GM13977 (cell line): ENCODE measurements around the gene DNAJA3.

Source experiments
- DNase-seq: peaks from one replicate; pipeline ENCODE4 v3.0.0; 2012; ENCODE audit warnings: low spot score
- in situ Hi-C: fragments of 300-500 bp; cut with MboI; formaldehyde crosslinking; loops from one replicate; pipeline ENCODE4 v1.12.0; 2022; ENCODE audit warnings: low sequenced_read_pairs, low pct_unique_long_range_greater_than_20kb, mixed read lengths, inconsistent platforms; ENCODE audit not compliant: unreplicated experiment
- TF ChIP-seq, protein P1 (sequence below): IDR thresholded peaks from 2 replicates; pipeline ENCODE4 v1.5.1; 2012; ENCODE audit warnings: mild to moderate bottlenecking, control low read depth; ENCODE audit not compliant: insufficient read depth; ENCODE audit errors: extremely low read depth, missing control alignments

Gene DNAJA3

DNA sequence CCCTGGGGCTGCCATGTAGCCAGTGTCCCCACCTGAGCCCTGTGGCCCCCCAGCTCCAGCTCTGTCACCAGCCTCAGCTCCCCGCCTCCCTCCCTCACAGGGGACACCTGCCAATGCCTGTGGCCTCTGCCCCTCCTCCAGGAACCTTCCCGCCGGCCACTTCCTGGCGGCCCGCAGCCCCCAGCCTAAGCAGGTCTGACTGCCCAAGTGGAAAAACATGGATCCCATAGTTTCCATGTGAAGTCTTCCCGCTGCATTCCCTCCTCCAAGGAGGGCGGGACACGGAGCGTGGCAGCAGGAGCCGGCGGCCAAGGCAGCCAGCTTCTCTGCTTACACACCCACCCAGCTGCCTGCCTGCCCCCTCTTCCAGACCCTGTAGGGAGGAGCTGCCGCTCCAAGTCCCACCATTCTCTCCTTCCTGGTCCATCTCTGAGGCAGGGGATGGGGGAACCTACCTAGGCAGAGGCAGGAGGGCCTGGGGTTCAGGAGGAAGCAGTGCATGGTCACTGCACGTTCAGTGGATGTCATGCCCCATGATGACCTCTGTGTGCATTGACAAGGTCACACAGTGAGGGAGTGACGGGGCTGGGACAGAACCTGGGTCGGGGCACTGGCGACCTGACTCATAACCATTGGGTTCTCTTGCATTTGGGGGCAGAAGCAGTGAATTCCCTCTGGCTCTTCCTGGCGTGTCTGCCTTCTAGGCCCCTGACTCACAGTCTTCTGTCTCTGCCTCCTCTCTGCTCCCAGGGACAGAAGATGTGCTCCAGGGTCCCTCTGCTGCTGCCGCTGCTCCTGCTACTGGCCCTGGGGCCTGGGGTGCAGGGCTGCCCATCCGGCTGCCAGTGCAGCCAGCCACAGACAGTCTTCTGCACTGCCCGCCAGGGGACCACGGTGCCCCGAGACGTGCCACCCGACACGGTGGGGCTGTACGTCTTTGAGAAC lies 45.3 kb upstream of the DNAJA3 start:
- in situ Hi-C loops = no loop called here
- DNase-seq = no peak
- TF ChIP-seq, protein P1, sequence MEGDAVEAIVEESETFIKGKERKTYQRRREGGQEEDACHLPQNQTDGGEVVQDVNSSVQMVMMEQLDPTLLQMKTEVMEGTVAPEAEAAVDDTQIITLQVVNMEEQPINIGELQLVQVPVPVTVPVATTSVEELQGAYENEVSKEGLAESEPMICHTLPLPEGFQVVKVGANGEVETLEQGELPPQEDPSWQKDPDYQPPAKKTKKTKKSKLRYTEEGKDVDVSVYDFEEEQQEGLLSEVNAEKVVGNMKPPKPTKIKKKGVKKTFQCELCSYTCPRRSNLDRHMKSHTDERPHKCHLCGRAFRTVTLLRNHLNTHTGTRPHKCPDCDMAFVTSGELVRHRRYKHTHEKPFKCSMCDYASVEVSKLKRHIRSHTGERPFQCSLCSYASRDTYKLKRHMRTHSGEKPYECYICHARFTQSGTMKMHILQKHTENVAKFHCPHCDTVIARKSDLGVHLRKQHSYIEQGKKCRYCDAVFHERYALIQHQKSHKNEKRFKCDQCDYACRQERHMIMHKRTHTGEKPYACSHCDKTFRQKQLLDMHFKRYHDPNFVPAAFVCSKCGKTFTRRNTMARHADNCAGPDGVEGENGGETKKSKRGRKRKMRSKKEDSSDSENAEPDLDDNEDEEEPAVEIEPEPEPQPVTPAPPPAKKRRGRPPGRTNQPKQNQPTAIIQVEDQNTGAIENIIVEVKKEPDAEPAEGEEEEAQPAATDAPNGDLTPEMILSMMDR = no peak

DNA sequence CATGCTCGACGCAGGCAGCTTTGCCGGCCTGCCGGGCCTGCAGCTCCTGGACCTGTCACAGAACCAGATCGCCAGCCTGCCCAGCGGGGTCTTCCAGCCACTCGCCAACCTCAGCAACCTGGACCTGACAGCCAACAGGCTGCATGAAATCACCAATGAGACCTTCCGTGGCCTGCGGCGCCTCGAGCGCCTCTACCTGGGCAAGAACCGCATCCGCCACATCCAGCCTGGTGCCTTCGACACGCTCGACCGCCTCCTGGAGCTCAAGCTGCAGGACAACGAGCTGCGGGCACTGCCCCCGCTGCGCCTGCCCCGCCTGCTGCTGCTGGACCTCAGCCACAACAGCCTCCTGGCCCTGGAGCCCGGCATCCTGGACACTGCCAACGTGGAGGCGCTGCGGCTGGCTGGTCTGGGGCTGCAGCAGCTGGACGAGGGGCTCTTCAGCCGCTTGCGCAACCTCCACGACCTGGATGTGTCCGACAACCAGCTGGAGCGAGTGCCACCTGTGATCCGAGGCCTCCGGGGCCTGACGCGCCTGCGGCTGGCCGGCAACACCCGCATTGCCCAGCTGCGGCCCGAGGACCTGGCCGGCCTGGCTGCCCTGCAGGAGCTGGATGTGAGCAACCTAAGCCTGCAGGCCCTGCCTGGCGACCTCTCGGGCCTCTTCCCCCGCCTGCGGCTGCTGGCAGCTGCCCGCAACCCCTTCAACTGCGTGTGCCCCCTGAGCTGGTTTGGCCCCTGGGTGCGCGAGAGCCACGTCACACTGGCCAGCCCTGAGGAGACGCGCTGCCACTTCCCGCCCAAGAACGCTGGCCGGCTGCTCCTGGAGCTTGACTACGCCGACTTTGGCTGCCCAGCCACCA lies 44.4 kb upstream of the DNAJA3 start:
- DNase-seq = no peak
- in situ Hi-C loops = no loop called here
- TF ChIP-seq, protein P1 = no peak

DNA sequence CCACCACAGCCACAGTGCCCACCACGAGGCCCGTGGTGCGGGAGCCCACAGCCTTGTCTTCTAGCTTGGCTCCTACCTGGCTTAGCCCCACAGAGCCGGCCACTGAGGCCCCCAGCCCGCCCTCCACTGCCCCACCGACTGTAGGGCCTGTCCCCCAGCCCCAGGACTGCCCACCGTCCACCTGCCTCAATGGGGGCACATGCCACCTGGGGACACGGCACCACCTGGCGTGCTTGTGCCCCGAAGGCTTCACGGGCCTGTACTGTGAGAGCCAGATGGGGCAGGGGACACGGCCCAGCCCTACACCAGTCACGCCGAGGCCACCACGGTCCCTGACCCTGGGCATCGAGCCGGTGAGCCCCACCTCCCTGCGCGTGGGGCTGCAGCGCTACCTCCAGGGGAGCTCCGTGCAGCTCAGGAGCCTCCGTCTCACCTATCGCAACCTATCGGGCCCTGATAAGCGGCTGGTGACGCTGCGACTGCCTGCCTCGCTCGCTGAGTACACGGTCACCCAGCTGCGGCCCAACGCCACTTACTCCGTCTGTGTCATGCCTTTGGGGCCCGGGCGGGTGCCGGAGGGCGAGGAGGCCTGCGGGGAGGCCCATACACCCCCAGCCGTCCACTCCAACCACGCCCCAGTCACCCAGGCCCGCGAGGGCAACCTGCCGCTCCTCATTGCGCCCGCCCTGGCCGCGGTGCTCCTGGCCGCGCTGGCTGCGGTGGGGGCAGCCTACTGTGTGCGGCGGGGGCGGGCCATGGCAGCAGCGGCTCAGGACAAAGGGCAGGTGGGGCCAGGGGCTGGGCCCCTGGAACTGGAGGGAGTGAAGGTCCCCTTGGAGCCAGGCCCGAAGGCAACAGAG lies 43.5 kb upstream of the DNAJA3 start:
- no peak for DNase-seq
- TF ChIP-seq, protein P1 = no peak
- in situ Hi-C loops = no loop called here

DNA sequence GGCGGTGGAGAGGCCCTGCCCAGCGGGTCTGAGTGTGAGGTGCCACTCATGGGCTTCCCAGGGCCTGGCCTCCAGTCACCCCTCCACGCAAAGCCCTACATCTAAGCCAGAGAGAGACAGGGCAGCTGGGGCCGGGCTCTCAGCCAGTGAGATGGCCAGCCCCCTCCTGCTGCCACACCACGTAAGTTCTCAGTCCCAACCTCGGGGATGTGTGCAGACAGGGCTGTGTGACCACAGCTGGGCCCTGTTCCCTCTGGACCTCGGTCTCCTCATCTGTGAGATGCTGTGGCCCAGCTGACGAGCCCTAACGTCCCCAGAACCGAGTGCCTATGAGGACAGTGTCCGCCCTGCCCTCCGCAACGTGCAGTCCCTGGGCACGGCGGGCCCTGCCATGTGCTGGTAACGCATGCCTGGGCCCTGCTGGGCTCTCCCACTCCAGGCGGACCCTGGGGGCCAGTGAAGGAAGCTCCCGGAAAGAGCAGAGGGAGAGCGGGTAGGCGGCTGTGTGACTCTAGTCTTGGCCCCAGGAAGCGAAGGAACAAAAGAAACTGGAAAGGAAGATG lies 42.8 kb upstream of the DNAJA3 start:
- DNase-seq = no peak
- in situ Hi-C loops = no loop called here

GRCh38 chr16:4383591-4384444 lies 41.9 kb upstream of the DNAJA3 start:
- in situ Hi-C loops = no loop called here
- no peak for DNase-seq
- TF ChIP-seq, protein P1 = no peak

More for the DNA sequence above, 42.8 kb upstream of the DNAJA3 start:
- TF ChIP-seq, protein P1 = no peak
